Measurements from ENCODE around the gene PIGQ.
A peak's percentile ranks its signal among the peaks of the same experiment; 100 is the strongest.

The PIGQ gene

DNA sequence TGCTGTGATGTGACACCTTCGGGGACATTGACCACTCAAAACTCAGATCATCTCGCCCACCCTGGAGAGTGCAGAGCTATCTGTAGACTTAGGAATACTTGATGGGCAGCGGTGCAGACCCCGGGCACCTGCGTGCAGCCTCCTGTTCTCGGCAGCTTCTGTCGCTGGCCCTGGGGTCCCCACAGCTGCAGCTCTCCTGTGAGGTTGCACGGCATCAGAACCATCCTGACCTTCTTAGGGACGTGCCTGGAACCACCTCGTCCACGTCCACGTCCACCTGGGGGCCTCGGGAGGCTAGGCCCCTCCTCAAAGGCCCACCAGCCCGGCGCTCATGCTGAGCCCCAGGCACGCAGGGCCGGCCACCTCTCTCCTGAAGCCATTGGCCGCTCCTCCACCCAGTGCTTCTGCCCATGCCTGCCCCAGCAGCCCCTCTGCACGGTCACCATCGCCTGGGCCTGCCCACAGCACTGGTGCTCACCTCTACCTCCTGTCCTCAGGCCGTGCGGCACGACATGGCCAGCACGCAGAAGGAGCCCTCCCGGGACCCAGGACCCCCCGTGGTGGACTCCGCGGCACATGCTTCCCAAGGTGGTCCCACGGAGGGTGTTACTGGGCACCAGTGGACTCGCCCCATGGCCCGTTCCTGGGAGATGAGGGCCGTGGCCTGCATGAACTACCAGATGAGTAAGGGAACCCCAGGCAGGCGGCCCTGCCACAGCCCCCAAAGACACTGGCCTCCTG, 58.7 kb downstream of the PIGQ start:
- peaks cover 4% of the 10 kb centered on the region for H3K4me1 ChIP-seq (ENCODE audit: control insufficient read depth, insufficient read depth, low read length)
- peaks cover 10% of the 10 kb centered on the region for H3K36me3 ChIP-seq (ENCODE audit: control insufficient read depth, insufficient read depth, low read length)
- H3K4me3 ChIP-seq (ENCODE audit: low read depth, low read length) = no peak overlapping the region
- no peaks in the 10 kb centered on the region for H3K27me3 ChIP-seq (ENCODE audit: control insufficient read depth, insufficient read depth, low read length)
- H3K9me3 ChIP-seq (ENCODE audit: control insufficient read depth, insufficient read depth, low read length) = no peaks in the 10 kb centered on the region
- no peak overlapping the region for H3K9ac ChIP-seq (ENCODE audit: low read depth, low read length)

DNA sequence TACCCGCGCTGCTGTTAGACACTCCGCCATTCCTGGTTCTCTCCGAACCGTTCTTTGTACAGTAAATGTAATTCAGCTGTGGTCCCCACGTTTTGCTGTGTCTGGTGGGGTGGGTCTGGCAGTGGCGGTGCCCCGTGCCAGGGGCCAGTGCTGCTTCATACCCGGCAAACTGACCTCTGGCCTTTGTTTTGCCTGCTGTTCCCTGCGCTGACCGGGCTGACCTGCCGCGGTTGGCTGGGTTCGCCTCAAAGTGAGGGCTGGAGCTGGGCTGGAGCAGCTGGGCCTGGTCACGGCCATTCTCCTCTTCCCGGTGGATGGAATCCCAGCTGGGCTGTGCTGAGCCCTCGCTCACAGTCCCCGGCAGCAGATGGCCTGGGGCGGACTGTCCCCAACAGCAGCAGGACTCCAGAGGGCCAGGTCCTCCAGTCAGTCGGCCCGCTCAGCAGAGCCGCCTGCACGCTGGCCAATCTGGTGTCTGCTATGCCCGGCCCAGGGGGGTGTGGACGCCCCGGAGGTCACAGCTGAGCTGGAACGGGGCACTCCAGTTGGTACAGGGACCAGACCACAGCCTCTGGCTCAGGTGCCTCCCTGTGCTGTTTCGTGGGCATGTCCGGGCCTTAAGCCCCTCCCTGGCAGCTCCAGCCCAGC, 59.5 kb downstream of the PIGQ start:
- peaks cover 17% of the 10 kb centered on the region for H3K36me3 ChIP-seq (ENCODE audit: control insufficient read depth, insufficient read depth, low read length)
- H3K4me1 ChIP-seq (ENCODE audit: control insufficient read depth, insufficient read depth, low read length) = peaks cover 4% of the 10 kb centered on the region
- no peak overlapping the region for H3K9ac ChIP-seq (ENCODE audit: low read depth, low read length)

DNA sequence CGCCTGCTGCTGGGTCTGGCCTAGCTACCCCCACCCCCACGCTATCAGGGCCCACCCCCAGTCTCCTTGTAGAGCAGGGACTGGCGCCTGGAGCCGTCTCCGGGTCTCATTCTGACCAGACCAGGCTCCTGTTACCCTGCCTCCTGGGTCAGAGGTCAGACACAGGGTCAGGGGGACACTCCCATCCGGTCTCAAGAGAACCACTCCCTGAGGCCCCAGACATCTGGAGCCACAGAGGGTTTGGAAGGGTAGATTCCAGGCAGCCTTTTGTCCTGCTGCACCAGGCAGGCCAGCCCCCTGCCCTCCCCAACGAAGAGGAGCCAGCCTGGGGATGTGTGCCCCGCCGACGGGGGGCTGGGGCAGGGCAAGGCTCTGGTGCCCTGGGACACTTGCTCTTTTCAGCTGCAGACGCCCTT, 60.1 kb downstream of the PIGQ start:
- Histone ChIP-seq H3K9ac (ENCODE audit: low read depth, low read length) (peak overlapping the region; percentile 47), H3K4me3 (ENCODE audit: low read depth, low read length) (no peak overlapping the region), H3K27me3 (ENCODE audit: control insufficient read depth, insufficient read depth, low read length) (no peaks in the 10 kb centered on the region), H3K9me3 (ENCODE audit: control insufficient read depth, insufficient read depth, low read length) (no peaks in the 10 kb centered on the region), H3K36me3 (ENCODE audit: control insufficient read depth, insufficient read depth, low read length) (peaks cover 20% of the 10 kb centered on the region), H3K4me1 (ENCODE audit: control insufficient read depth, insufficient read depth, low read length) (peaks cover 4% of the 10 kb centered on the region)

More for the DNA sequence above, 59.5 kb downstream of the PIGQ start:
- Histone ChIP-seq H3K27me3 (ENCODE audit: control insufficient read depth, insufficient read depth, low read length) (no peaks in the 10 kb centered on the region), H3K9me3 (ENCODE audit: control insufficient read depth, insufficient read depth, low read length) (no peaks in the 10 kb centered on the region), H3K4me3 (ENCODE audit: low read depth, low read length) (no peak overlapping the region)

DNA sequence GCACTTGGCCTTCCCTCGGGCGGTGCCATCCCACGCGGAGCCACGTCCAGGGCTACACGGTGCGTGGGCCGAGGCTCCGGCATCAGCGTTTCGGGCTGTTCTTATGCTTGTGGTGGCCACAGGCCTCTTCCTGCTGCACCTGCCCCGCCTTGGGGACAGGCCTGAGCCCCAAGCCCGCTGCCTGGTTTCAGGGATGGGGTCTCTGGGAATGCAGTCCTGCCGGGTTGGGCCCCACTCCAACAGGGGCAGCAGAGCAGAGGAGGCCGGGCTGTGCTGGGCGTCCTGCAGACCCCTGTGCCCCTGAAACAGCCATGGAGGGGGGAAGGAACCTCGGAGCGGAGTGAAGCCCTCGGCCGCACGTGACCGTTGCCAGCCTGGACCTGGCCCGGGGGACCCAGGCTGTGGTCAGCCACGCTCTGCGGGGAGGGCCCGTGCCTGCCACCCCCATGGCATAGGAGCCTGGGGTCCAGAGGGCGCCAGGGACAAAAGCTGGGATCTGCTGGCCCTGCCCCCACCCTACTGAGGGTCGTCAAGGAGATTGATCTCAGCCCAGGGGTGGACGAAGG, 60.6 kb downstream of the PIGQ start:
- peaks cover 20% of the 10 kb centered on the region for H3K36me3 ChIP-seq (ENCODE audit: control insufficient read depth, insufficient read depth, low read length)
- H3K9me3 ChIP-seq (ENCODE audit: control insufficient read depth, insufficient read depth, low read length) = no peaks in the 10 kb centered on the region
- peak overlapping the region; percentile 47 for H3K9ac ChIP-seq (ENCODE audit: low read depth, low read length)
- H3K4me3 ChIP-seq (ENCODE audit: low read depth, low read length) = no peak overlapping the region
- no peaks in the 10 kb centered on the region for H3K27me3 ChIP-seq (ENCODE audit: control insufficient read depth, insufficient read depth, low read length)
- peaks cover 4% of the 10 kb centered on the region for H3K4me1 ChIP-seq (ENCODE audit: control insufficient read depth, insufficient read depth, low read length)

DNA sequence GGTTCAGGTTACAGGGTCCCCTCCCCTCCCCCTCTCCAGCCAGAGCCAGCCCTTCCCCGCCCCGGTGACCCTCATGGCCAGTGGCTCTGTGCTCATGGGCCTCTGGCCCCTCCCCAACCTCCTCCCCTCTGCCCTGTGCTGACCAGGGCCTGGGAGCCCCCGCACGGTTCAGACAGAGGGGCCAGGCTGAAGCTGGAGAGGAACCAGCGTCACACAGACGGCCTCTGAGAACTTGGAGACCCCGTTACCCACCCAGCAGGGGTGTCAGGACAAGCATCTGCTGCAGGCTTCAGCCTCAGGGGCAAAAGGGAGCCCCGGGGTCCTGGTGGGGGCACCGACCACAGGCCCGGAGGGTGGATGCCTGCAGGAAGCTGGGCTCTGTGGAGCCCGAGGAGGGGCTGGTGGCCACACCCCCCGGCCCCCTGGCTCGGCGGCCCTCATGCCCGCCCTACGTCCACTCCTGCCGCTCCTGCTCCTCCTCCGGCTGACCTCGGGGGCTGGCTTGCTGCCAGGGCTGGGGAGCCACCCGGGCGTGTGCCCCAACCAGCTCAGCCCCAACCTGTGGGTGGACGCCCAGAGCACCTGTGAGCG, 61.1 kb downstream of the PIGQ start, which contains the start of gene WFIKKN1:
Gene WFIKKN1, plus strand, starts transcription at position 171 of the 591 bp plus-strand sequence. Its CDS starts 269 bp downstream, at position 440.
- H3K9me3 ChIP-seq (ENCODE audit: control insufficient read depth, insufficient read depth, low read length) = no peaks in the 10 kb centered on the region
- H3K9ac ChIP-seq (ENCODE audit: low read depth, low read length) = peak within 1 kb of the TSS; percentile 47
- peaks cover 18% of the 10 kb centered on the region for H3K36me3 ChIP-seq (ENCODE audit: control insufficient read depth, insufficient read depth, low read length)
- peaks cover 4% of the 10 kb centered on the region for H3K4me1 ChIP-seq (ENCODE audit: control insufficient read depth, insufficient read depth, low read length)
- peak within 1 kb of the TSS; percentile 32 for H3K4me3 ChIP-seq (ENCODE audit: low read depth, low read length)
- H3K27me3 ChIP-seq (ENCODE audit: control insufficient read depth, insufficient read depth, low read length) = no peaks in the 10 kb centered on the region

DNA sequence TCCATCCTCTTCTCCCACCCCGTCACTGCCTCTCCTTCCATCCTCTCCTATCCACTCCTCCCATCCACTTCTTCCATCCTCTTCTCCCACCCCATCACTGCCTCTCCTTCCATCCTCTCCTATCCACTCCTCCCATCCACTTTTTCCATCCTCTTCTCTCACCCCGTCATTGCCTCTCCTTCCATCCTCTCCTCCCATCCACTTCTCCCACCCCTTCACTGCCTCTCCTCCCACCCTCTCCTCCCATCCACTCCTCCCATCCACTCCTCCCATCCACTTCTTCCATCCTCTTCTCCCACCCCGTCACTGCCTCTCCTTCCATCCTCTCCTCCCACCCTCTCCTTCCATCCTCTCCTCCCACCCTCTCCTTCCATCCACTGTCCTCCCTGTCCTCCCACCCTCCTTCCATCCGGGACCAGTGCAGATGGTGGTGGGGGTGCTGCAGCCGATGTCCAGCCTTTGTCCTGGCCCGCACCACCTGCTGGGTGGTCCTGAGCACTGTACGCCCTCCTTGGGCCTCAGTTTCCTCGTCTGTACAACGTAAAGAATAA, 62.1 kb downstream of the PIGQ start:
- peaks cover 15% of the 10 kb centered on the region for H3K36me3 ChIP-seq (ENCODE audit: control insufficient read depth, insufficient read depth, low read length)
- H3K4me3 ChIP-seq (ENCODE audit: low read depth, low read length) = no peak overlapping the region
- H3K27me3 ChIP-seq (ENCODE audit: control insufficient read depth, insufficient read depth, low read length) = no peaks in the 10 kb centered on the region

DNA sequence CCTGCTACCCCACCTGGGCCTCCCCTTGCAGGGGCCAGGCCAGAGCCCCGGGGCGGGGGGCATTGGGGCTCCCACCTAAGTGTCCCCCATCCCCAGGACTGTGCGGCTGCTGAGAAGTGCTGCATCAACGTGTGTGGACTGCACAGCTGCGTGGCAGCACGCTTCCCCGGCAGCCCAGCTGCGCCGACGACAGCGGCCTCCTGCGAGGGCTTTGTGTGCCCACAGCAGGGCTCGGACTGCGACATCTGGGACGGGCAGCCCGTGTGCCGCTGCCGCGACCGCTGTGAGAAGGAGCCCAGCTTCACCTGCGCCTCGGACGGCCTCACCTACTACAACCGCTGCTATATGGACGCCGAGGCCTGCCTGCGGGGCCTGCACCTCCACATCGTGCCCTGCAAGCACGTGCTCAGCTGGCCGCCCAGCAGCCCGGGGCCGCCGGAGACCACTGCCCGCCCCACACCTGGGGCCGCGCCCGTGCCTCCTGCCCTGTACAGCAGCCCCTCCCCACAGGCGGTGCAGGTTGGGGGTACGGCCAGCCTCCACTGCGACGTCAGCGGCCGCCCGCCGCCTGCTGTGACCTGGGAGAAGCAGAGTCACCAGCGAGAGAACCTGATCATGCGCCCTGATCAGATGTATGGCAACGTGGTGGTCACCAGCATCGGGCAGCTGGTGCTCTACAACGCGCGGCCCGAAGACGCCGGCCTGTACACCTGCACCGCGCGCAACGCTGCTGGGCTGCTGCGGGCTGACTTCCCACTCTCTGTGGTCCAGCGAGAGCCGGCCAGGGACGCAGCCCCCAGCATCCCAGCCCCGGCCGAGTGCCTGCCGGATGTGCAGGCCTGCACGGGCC, 62.9 kb downstream of the PIGQ start:
- no peaks in the 10 kb centered on the region for H3K27me3 ChIP-seq (ENCODE audit: control insufficient read depth, insufficient read depth, low read length)
- H3K4me1 ChIP-seq (ENCODE audit: control insufficient read depth, insufficient read depth, low read length) = peaks cover 7% of the 10 kb centered on the region
- peaks cover 15% of the 10 kb centered on the region for H3K36me3 ChIP-seq (ENCODE audit: control insufficient read depth, insufficient read depth, low read length)
- no peak overlapping the region for H3K4me3 ChIP-seq (ENCODE audit: low read depth, low read length)
- no peaks in the 10 kb centered on the region for H3K9me3 ChIP-seq (ENCODE audit: control insufficient read depth, insufficient read depth, low read length)
- no peak overlapping the region for H3K9ac ChIP-seq (ENCODE audit: low read depth, low read length)

More for the DNA sequence above, 62.1 kb downstream of the PIGQ start:
- H3K9me3 ChIP-seq (ENCODE audit: control insufficient read depth, insufficient read depth, low read length) = no peaks in the 10 kb centered on the region
- H3K4me1 ChIP-seq (ENCODE audit: control insufficient read depth, insufficient read depth, low read length) = peaks cover 4% of the 10 kb centered on the region
- no peak overlapping the region for H3K9ac ChIP-seq (ENCODE audit: low read depth, low read length)

DNA sequence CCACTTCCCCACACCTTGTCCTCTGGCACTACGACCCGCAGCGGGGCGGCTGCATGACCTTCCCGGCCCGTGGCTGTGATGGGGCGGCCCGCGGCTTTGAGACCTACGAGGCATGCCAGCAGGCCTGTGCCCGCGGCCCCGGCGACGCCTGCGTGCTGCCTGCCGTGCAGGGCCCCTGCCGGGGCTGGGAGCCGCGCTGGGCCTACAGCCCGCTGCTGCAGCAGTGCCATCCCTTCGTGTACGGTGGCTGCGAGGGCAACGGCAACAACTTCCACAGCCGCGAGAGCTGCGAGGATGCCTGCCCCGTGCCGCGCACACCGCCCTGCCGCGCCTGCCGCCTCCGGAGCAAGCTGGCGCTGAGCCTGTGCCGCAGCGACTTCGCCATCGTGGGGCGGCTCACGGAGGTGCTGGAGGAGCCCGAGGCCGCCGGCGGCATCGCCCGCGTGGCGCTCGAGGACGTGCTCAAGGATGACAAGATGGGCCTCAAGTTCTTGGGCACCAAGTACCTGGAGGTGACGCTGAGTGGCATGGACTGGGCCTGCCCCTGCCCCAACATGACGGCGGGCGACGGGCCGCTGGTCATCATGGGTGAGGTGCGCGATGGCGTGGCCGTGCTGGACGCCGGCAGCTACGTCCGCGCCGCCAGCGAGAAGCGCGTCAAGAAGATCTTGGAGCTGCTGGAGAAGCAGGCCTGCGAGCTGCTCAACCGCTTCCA, 63.7 kb downstream of the PIGQ start:
- Histone ChIP-seq H3K27me3 (ENCODE audit: control insufficient read depth, insufficient read depth, low read length) (no peaks in the 10 kb centered on the region), H3K9ac (ENCODE audit: low read depth, low read length) (no peak overlapping the region), H3K4me1 (ENCODE audit: control insufficient read depth, insufficient read depth, low read length) (peaks cover 7% of the 10 kb centered on the region), H3K36me3 (ENCODE audit: control insufficient read depth, insufficient read depth, low read length) (peaks cover 12% of the 10 kb centered on the region), H3K9me3 (ENCODE audit: control insufficient read depth, insufficient read depth, low read length) (no peaks in the 10 kb centered on the region), H3K4me3 (ENCODE audit: low read depth, low read length) (no peak overlapping the region)

Measured in iPS-15b (cell line).